Measurements from ENCODE around the gene GALNT13. TPM values are rescaled to one million over a fixed set of nuclear protein-coding genes. Genes with fewer than 3 reads are reported as not detected.

The GALNT13 gene
- polyA plus RNA-seq, 1 donor: 1.6 TPM

GRCh38 chr2:154240921-154241379 is 369.2 kb downstream of the GALNT13 start:
- whole genome bisulfite sequencing (ENCODE audit: insufficient coverage, low lambda C conversion rate): no CpG with 5 or more reads among the region's 12 CpGs
- Histone ChIP-seq H3K4me3 (ENCODE audit: low read length) (no peak overlapping the region), H3K27me3 (ENCODE audit: control insufficient read depth, insufficient read depth, low read length) (no peaks in the 10 kb centered on the region), H3K4me1 (ENCODE audit: control insufficient read depth, insufficient read depth, low read length) (no peaks in the 10 kb centered on the region), H3K9me3 (ENCODE audit: control insufficient read depth, low read depth, low read length) (peaks cover 3% of the 10 kb centered on the region), H3K36me3 (ENCODE audit: control insufficient read depth, insufficient read depth, low read length) (no peaks in the 10 kb centered on the region), H3K27ac (ENCODE audit: low read length) (no peak overlapping the region)
- DNase-seq: no peak

DNA sequence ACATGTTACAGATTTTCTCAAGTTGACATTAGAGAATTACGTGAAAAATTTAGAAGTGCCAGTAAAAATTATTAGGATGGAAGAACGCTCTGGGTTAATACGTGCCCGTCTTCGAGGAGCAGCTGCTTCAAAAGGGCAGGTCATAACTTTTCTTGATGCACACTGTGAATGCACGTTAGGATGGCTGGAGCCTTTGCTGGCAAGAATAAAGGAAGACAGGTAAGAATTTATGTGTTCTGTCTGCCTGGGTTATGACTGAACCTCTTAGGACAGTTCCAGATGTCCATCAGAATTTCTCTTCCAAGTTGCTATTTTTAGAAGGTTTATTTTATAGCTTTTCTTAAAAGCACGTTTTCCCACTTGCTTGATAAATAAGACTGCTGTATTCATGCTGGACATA is 371.0 kb downstream of the GALNT13 start:
- H3K4me1 ChIP-seq (ENCODE audit: control insufficient read depth, insufficient read depth, low read length): no peaks in the 10 kb centered on the region
- DNase-seq: no peak
- 83% methylated on average over 1 of the region's 7 CpGs for WGBS (ENCODE audit: insufficient coverage, low lambda C conversion rate)
- no peaks in the 10 kb centered on the region for H3K27me3 ChIP-seq (ENCODE audit: control insufficient read depth, insufficient read depth, low read length)
- no peak overlapping the region for H3K27ac ChIP-seq (ENCODE audit: low read length)
- no peaks in the 10 kb centered on the region for H3K36me3 ChIP-seq (ENCODE audit: control insufficient read depth, insufficient read depth, low read length)
- peaks cover 3% of the 10 kb centered on the region for H3K9me3 ChIP-seq (ENCODE audit: control insufficient read depth, low read depth, low read length)
- no peak overlapping the region for H3K4me3 ChIP-seq (ENCODE audit: low read length)

DNA sequence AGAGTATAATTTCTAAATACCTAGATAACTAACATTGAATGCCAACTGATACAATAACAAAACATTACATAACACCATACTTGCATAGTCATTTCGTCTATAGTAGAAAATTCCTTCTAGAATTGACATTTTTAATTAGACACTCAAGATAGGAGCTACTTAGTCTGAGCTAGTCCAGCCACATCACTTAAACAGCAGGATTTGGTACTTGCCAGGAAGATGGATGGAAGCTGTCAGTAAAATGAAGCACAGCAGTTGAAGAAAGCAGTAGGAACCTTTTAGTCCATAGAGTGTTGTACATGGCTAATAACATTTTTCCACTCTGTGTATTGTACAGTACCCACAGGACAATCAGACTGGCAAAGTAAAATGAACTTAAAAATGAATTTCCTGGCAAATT is 372.0 kb downstream of the GALNT13 start:
- no peaks in the 10 kb centered on the region for H3K4me1 ChIP-seq (ENCODE audit: control insufficient read depth, insufficient read depth, low read length)
- WGBS (ENCODE audit: insufficient coverage, low lambda C conversion rate): no CpG with 5 or more reads among the region's 1 CpG
- no peak overlapping the region for H3K4me3 ChIP-seq (ENCODE audit: low read length)

GRCh38 chr2:154244932-154245331 is 373.2 kb downstream of the GALNT13 start:
- no CpG with 5 or more reads among the region's 3 CpGs for WGBS (ENCODE audit: insufficient coverage, low lambda C conversion rate)
- Histone ChIP-seq H3K36me3 (ENCODE audit: control insufficient read depth, insufficient read depth, low read length) (no peaks in the 10 kb centered on the region), H3K4me3 (ENCODE audit: low read length) (no peak overlapping the region), H3K9me3 (ENCODE audit: control insufficient read depth, low read depth, low read length) (peaks cover 3% of the 10 kb centered on the region), H3K4me1 (ENCODE audit: control insufficient read depth, insufficient read depth, low read length) (no peaks in the 10 kb centered on the region), H3K27me3 (ENCODE audit: control insufficient read depth, insufficient read depth, low read length) (no peaks in the 10 kb centered on the region), H3K27ac (ENCODE audit: low read length) (no peak overlapping the region)
- no peak for DNase-seq

More for the DNA sequence above, 372.0 kb downstream of the GALNT13 start:
- Histone ChIP-seq H3K36me3 (ENCODE audit: control insufficient read depth, insufficient read depth, low read length) (no peaks in the 10 kb centered on the region), H3K9me3 (ENCODE audit: control insufficient read depth, low read depth, low read length) (peaks cover 3% of the 10 kb centered on the region), H3K27me3 (ENCODE audit: control insufficient read depth, insufficient read depth, low read length) (no peaks in the 10 kb centered on the region), H3K27ac (ENCODE audit: low read length) (no peak overlapping the region)
- no peak for DNase-seq

DNA sequence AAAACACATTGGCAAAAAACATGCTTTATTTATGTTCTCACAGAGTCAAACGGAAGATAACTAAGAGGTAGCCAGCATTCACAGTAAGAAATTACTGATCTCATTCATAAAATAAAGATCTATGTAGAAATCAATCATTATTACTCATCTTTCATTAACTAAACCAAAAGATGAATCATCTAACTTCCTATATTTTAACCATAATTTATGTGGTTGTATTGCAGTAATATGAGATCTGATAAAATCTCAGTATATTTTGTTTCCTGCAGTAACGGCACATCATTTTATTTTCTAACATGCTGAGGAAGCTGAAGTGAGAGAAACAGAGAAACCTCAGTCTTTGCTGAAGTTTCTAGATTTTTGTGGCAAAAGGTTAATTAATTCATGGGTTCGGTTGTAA is 375.8 kb downstream of the GALNT13 start:
- H3K27me3 ChIP-seq (ENCODE audit: control insufficient read depth, insufficient read depth, low read length): no peaks in the 10 kb centered on the region
- no peak overlapping the region for H3K27ac ChIP-seq (ENCODE audit: low read length)
- no peaks in the 10 kb centered on the region for H3K9me3 ChIP-seq (ENCODE audit: control insufficient read depth, low read depth, low read length)
- no peak for DNase-seq
- 75% methylated on average over 2 of the region's 3 CpGs for WGBS (ENCODE audit: insufficient coverage, low lambda C conversion rate)
- H3K4me3 ChIP-seq (ENCODE audit: low read length): no peak overlapping the region
- no peaks in the 10 kb centered on the region for H3K4me1 ChIP-seq (ENCODE audit: control insufficient read depth, insufficient read depth, low read length)
- H3K36me3 ChIP-seq (ENCODE audit: control insufficient read depth, insufficient read depth, low read length): no peaks in the 10 kb centered on the region

- 78% methylated on average over 1 of the region's 1 CpG for WGBS (ENCODE audit: insufficient coverage, low lambda C conversion rate)
- no peak overlapping the region for H3K27ac ChIP-seq (ENCODE audit: low read length)
- H3K27me3 ChIP-seq (ENCODE audit: control insufficient read depth, insufficient read depth, low read length): no peaks in the 10 kb centered on the region
Observed at GRCh38 chr2:154256136-154256535, 384.4 kb downstream of the GALNT13 start.

DNA sequence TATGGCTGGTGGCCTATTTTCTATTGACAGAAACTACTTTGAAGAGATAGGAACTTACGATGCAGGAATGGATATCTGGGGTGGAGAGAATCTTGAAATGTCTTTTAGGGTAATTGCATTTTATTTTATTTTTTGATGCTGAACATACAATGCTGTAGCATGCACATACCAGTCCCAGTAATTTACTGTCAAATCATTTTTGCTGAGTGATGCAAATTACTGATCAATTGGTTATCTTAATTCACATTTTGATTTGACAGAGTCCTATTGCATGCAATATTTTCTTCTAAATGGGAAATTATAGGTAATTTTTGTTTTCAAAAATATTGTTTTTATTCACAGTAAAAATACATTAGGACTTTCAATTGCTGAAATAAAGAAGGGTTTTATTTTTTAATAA is 387.3 kb downstream of the GALNT13 start:
- no peak overlapping the region for H3K27ac ChIP-seq (ENCODE audit: low read length)
- WGBS (ENCODE audit: insufficient coverage, low lambda C conversion rate): no CpG with 5 or more reads among the region's 1 CpG
- H3K9me3 ChIP-seq (ENCODE audit: control insufficient read depth, low read depth, low read length): no peaks in the 10 kb centered on the region
- H3K27me3 ChIP-seq (ENCODE audit: control insufficient read depth, insufficient read depth, low read length): no peaks in the 10 kb centered on the region
- H3K4me3 ChIP-seq (ENCODE audit: low read length): no peak overlapping the region
- no peaks in the 10 kb centered on the region for H3K36me3 ChIP-seq (ENCODE audit: control insufficient read depth, insufficient read depth, low read length)
- H3K4me1 ChIP-seq (ENCODE audit: control insufficient read depth, insufficient read depth, low read length): no peaks in the 10 kb centered on the region
- no peak for DNase-seq

More at GRCh38 chr2:154256136-154256535, 384.4 kb downstream of the GALNT13 start:
- no peak for DNase-seq
- no peaks in the 10 kb centered on the region for H3K36me3 ChIP-seq (ENCODE audit: control insufficient read depth, insufficient read depth, low read length)
- no peaks in the 10 kb centered on the region for H3K9me3 ChIP-seq (ENCODE audit: control insufficient read depth, low read depth, low read length)
- no peaks in the 10 kb centered on the region for H3K4me1 ChIP-seq (ENCODE audit: control insufficient read depth, insufficient read depth, low read length)
- H3K4me3 ChIP-seq (ENCODE audit: low read length): no peak overlapping the region

DNA sequence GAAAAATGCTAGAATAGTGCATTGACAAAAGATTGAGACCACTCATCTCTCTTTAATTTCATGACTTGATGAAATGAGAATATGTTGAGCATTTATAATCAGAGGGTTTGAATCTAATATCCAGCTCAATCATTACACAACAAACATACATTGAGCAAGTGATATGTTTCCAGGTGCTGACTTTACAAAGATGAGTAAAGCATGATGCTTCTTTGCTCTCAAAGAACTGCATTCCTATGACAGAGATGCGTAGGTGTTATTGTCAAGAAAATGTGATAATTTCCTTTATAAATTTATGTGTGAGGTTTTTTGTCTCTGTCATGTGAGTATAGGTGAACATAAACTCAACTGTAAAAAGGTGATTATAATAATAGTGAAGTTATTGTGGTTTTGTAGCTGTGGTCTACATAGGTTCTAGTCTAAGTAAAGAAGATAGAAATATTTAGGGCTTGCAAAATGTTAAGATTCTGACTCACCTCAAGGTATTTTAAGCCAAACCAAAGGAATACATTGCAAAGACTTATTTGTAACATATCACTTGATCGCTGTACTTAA is 389.8 kb downstream of the GALNT13 start:
- H3K27ac ChIP-seq (ENCODE audit: low read length): no peak overlapping the region
- no peaks in the 10 kb centered on the region for H3K36me3 ChIP-seq (ENCODE audit: control insufficient read depth, insufficient read depth, low read length)
- no peaks in the 10 kb centered on the region for H3K4me1 ChIP-seq (ENCODE audit: control insufficient read depth, insufficient read depth, low read length)
- no peaks in the 10 kb centered on the region for H3K27me3 ChIP-seq (ENCODE audit: control insufficient read depth, insufficient read depth, low read length)
- no peak for DNase-seq
- WGBS (ENCODE audit: insufficient coverage, low lambda C conversion rate): 91% methylated on average over 1 of the region's 2 CpGs
- no peak overlapping the region for H3K4me3 ChIP-seq (ENCODE audit: low read length)
- H3K9me3 ChIP-seq (ENCODE audit: control insufficient read depth, low read depth, low read length): no peaks in the 10 kb centered on the region

- no peak overlapping the region for H3K27ac ChIP-seq (ENCODE audit: low read length)
- no peaks in the 10 kb centered on the region for H3K4me1 ChIP-seq (ENCODE audit: control insufficient read depth, insufficient read depth, low read length)
- no peak overlapping the region for H3K4me3 ChIP-seq (ENCODE audit: low read length)
- no peak for DNase-seq
- H3K36me3 ChIP-seq (ENCODE audit: control insufficient read depth, insufficient read depth, low read length): no peaks in the 10 kb centered on the region
- no peaks in the 10 kb centered on the region for H3K27me3 ChIP-seq (ENCODE audit: control insufficient read depth, insufficient read depth, low read length)
- no peaks in the 10 kb centered on the region for H3K9me3 ChIP-seq (ENCODE audit: control insufficient read depth, low read depth, low read length)
Observed at GRCh38 chr2:154263206-154263605, 391.5 kb downstream of the GALNT13 start.

DNA sequence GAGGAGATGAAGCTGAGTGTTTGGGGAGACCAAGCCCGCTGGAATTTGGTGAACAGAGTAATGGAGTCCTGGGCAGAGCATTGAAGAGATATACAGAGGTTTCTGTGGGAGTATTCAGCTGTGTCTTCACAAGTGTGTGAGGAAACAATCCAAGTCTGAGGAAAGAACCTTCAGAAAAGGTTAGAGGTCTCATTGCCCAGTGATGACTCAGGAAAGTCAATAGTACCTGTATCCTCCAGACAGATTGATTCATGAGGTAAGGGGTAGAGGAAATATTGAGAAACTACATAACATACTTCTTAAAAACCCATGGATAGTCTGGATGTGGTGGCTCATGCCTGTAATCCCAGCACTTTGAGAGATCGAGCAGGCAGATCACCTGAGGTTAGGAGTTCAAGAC is 392.3 kb downstream of the GALNT13 start:
- Histone ChIP-seq H3K9me3 (ENCODE audit: control insufficient read depth, low read depth, low read length) (no peaks in the 10 kb centered on the region), H3K27ac (ENCODE audit: low read length) (no peak overlapping the region)

DNA sequence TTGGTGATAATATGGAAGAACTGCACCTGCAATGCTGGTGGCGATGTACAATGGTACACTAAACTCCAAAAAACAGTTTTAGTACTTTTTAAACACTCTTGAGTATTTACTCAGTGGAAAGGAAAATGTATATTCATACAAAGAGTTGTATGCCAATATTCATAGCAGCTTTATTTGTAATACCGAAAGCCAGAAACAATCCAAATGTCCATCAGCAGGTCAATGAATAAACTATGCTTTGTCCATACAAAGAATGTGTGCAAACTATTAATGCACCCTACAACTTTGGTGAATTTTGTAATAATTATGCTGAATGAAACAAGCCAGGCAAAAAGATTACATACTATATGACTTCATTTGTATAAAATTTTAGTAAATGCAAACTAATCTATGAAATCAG is 396.3 kb downstream of the GALNT13 start:
- no peak overlapping the region for H3K27ac ChIP-seq (ENCODE audit: low read length)
- no peaks in the 10 kb centered on the region for H3K4me1 ChIP-seq (ENCODE audit: control insufficient read depth, insufficient read depth, low read length)
- no peaks in the 10 kb centered on the region for H3K9me3 ChIP-seq (ENCODE audit: control insufficient read depth, low read depth, low read length)
- H3K27me3 ChIP-seq (ENCODE audit: control insufficient read depth, insufficient read depth, low read length): no peaks in the 10 kb centered on the region
- no peak overlapping the region for H3K4me3 ChIP-seq (ENCODE audit: low read length)
- no CpG with 5 or more reads among the region's 2 CpGs for WGBS (ENCODE audit: insufficient coverage, low lambda C conversion rate)
- DNase-seq: no peak
- no peaks in the 10 kb centered on the region for H3K36me3 ChIP-seq (ENCODE audit: control insufficient read depth, insufficient read depth, low read length)

More for the DNA sequence above, 392.3 kb downstream of the GALNT13 start:
- Histone ChIP-seq H3K36me3 (ENCODE audit: control insufficient read depth, insufficient read depth, low read length) (no peaks in the 10 kb centered on the region), H3K27me3 (ENCODE audit: control insufficient read depth, insufficient read depth, low read length) (no peaks in the 10 kb centered on the region), H3K4me1 (ENCODE audit: control insufficient read depth, insufficient read depth, low read length) (no peaks in the 10 kb centered on the region), H3K4me3 (ENCODE audit: low read length) (no peak overlapping the region)
- DNase-seq: no peak
- WGBS (ENCODE audit: insufficient coverage, low lambda C conversion rate): no CpG with 5 or more reads among the region's 2 CpGs
